Stomach (tissue), 9 donors: ENCODE data around the gene ATP10B. TPM values are rescaled to one million over a fixed set of nuclear protein-coding genes. Genes with fewer than 3 reads are reported as not detected.
A peak's percentile ranks its signal among the peaks of the same experiment; 100 is the strongest.

ENCODE experiments used
- DNase-seq, 2 donors: peaks; one replicate each; pipeline versions ENCODE4 v3.0.0 to v3.0.0-alpha.2; 2013 to 2019
- H3K27ac ChIP-seq, 5 donors: fragments of 200-600 bp in 4 of 5; sonication (generic) in 4 of 5; one replicate each; pipeline ENCODE4 v1.5.1; 2013 to 2019; ENCODE audit warnings: mild to moderate bottlenecking in 1 of 5, moderate library complexity in 1 of 5
- H3K27me3 ChIP-seq, 3 donors: fragments of 200-600 bp; sonication (generic); one replicate each; pipeline ENCODE4 v1.5.1; 2017 to 2019; ENCODE audit warnings: mixed run types in 1 of 3
- H3K36me3 ChIP-seq, 4 donors: fragments of 200-600 bp; sonication (generic); 1 replicate in 3 of 4; 2 replicates in 1 of 4; pipeline ENCODE4 v1.5.1; 2016 to 2019
- H3K4me1 ChIP-seq, 4 donors: fragments of 200-600 bp; sonication (generic); one replicate each; pipeline ENCODE4 v1.5.1; 2016 to 2019
- H3K4me3 ChIP-seq, 4 donors: fragments of 200-600 bp; sonication (generic) in 3 of 4; one replicate each; pipeline ENCODE4 v1.5.1; 2016 to 2019; ENCODE audit warnings: mild to moderate bottlenecking in 1 of 4
- H3K9me3 ChIP-seq, 4 donors: fragments of 200-600 bp; sonication (generic); one replicate each; pipeline ENCODE4 v1.5.1; 2016 to 2019
- CTCF ChIP-seq, 7 experiments: fragments of 450-650 bp in 4 of 7; fragments of 200-600 bp in 3 of 7; sonication (generic) in 3 of 7; IDR thresholded peaks; one replicate each; pipeline ENCODE4 v1.5.1; 2016 to 2019; ENCODE audit warnings: antibody characterized with exemption in 7 of 7, control low read depth in 2 of 7, mild to moderate bottlenecking in 1 of 7
- EP300 ChIP-seq: sonication (generic); formaldehyde crosslinking; IDR thresholded peaks from one replicate; pipeline ENCODE4 v1.6.1; 2017; ENCODE audit warnings: antibody characterized with exemption
- POLR2A ChIP-seq, 4 donors: fragments of 450-650 bp; IDR thresholded peaks; one replicate each; pipeline ENCODE4 v1.6.1; 2016; ENCODE audit warnings: antibody characterized with exemption in 4 of 4, control low read depth in 2 of 4, mild to moderate bottlenecking in 1 of 4, moderate library complexity in 1 of 4
- POLR2AphosphoS5 ChIP-seq, 3 donors: sonication (generic); formaldehyde crosslinking; IDR thresholded peaks; one replicate each; pipeline ENCODE4 v1.6.1; 2016; ENCODE audit warnings: antibody characterized with exemption in 3 of 3
- WGBS, 5 donors: extraction: QIAGEN DNeasy Blood & Tissue Kit in 3 of 5; methylation state at CpG; one replicate each; pipeline versions ENCODE4 v1.1.5 to v1.1.7; 2013 to 2018; 5-methylcytosine and 5-hydroxymethylcytosine counted together
- intact Hi-C: fragments of 100-400 bp; cut with DNase I; formaldehyde crosslinking; loops from one replicate; pipeline ENCODE4 v1.15.1; 2023; ENCODE audit warnings: low total_unique reads
- polyA plus RNA-seq, 3 donors: library from polyadenylated mRNA; stranded (reverse); fragments of 200-250 nt; gene quantifications; one replicate each; pipeline ENCODE4 v1.2.3, GENCODE V29; 2013
- total RNA-seq, 5 donors: library from RNA; depleted of rRNA; stranded (reverse); fragments of >200 nt; gene quantifications; one replicate each; pipeline versions ENCODE4 v1.1.0 to v1.2.3, GENCODE V29; 2014 to 2016
- donor health status: healthy with polysubstance abuse.
- donor health status: Bipolar disorder and iron deficiency.
- donor health status: healthy.

Gene ATP10B
- total and polyA plus RNA-seq, 8 donors = 0.25 to 115 (median 4.4) TPM

DNA sequence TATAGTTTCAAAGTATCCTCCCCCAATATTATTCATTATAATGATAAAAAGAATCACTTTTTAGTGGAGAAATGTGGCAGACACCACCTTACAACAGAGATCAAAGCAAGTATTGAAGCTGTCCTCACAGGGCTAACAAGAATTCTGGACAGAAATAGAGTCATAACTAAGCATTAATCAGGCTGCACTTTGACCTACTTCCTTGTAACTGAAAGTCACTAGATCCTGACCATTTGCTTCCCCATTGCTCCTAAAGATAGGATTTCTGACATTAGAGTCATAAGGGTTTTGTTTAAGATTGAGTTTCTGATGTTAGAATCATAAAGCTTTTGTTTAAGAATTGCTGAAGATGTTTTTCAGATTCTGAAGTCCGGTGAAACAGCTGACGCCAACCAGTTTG, 159.7 kb downstream of the ATP10B start:
- no peak overlapping the region for H3K4me3 ChIP-seq
- intact Hi-C loops = no loop called here
- WGBS, 5 donors = 78 to 98% (median 92%) methylated on average over 2 of the region's 2 CpGs
- H3K27me3 ChIP-seq = no peaks in the 10 kb centered on the region
- peak overlapping the region in 1 of 5 donors; percentile 20 for H3K27ac ChIP-seq
- TF ChIP-seq EP300 (no peak), POLR2A (IDR thresholded peaks at IDR 0.05) (no peak), CTCF (IDR thresholded peaks at IDR 0.05) (no peak), POLR2AphosphoS5 (IDR thresholded peaks at IDR 0.05) (no peak)
- H3K36me3 ChIP-seq = no peaks in the 10 kb centered on the region
- H3K4me1 ChIP-seq = peaks cover 0 to 16% (median 0%) of the 10 kb centered on the region in 4 donors
- no peaks in the 10 kb centered on the region for H3K9me3 ChIP-seq
- DNase-seq = peak in 1 of 2 donors; percentile 40

DNA sequence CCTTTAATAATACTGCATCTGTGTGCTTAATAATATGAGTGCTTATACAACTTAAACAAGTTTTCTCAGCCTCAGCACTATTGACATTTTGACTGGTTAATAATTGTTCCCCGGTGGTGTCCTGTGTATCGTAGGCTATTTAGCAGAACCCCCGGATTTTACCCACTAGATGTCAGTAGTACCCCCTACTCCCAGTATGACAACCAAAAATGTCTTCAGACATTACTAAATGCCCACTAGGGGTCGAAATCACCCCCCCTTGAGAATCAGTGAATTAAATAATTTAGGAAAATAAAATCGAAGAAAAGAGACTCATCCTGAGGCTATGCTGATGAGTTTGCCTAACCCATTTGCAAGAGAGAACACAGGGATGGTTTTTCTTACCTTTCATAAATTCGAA, 166.3 kb downstream of the ATP10B start:
- TF ChIP-seq POLR2AphosphoS5 (IDR thresholded peaks at IDR 0.05) (no peak), EP300 (no peak), CTCF (IDR thresholded peaks at IDR 0.05) (no peak), POLR2A (IDR thresholded peaks at IDR 0.05) (no peak)
- no peaks in the 10 kb centered on the region for H3K36me3 ChIP-seq
- H3K4me1 ChIP-seq = no peaks in the 10 kb centered on the region
- peaks cover 0 to 4% (median 0%) of the 10 kb centered on the region in 4 donors for H3K9me3 ChIP-seq
- H3K27ac ChIP-seq = no peak overlapping the region
- DNase-seq = peak in 1 of 2 donors; percentile 36
- no peak overlapping the region for H3K4me3 ChIP-seq
- no peaks in the 10 kb centered on the region for H3K27me3 ChIP-seq
- WGBS, 5 donors = 31 to 42% (median 39%) methylated on average over 6 of the region's 6 CpGs
- intact Hi-C loops = no loop called here

- DNase-seq = peak in 1 of 2 donors; percentile 55
- H3K27ac ChIP-seq = no peak overlapping the region
- H3K9me3 ChIP-seq = peaks cover 0 to 7% (median 0%) of the 10 kb centered on the region in 4 donors
- intact Hi-C loops = no loop called here
- H3K27me3 ChIP-seq = no peaks in the 10 kb centered on the region
- H3K4me1 ChIP-seq = no peaks in the 10 kb centered on the region
- no peaks in the 10 kb centered on the region for H3K36me3 ChIP-seq
- WGBS, 5 donors = 22 to 45% (median 33%) methylated on average over 1 of the region's 1 CpG
- TF ChIP-seq POLR2AphosphoS5 (IDR thresholded peaks at IDR 0.05) (peak in 1 of 3 donors; percentile 32), CTCF (IDR thresholded peaks at IDR 0.05) (no peak)
- H3K4me3 ChIP-seq = peak overlapping the region in 1 of 4 donors; percentile 27
Measured at GRCh38 chr5:160685219-160685618, 166.8 kb downstream of the ATP10B start.

- no peaks in the 10 kb centered on the region for H3K27me3 ChIP-seq
- TF ChIP-seq POLR2A (IDR thresholded peaks at IDR 0.05) (no peak), POLR2AphosphoS5 (IDR thresholded peaks at IDR 0.05) (no peak), CTCF (IDR thresholded peaks at IDR 0.05) (no peak), EP300 (no peak)
- no peaks in the 10 kb centered on the region for H3K4me1 ChIP-seq
- DNase-seq = no peak
- H3K9me3 ChIP-seq = peaks cover 0 to 7% (median 0%) of the 10 kb centered on the region in 4 donors
- H3K4me3 ChIP-seq = no peak overlapping the region
- intact Hi-C loops = no loop called here
- 44 to 52% (median 51%) methylated on average over 6 of the region's 6 CpGs for WGBS, 5 donors
- H3K27ac ChIP-seq = no peak overlapping the region
- no peaks in the 10 kb centered on the region for H3K36me3 ChIP-seq
Measured at GRCh38 chr5:160679567-160680309, 172.3 kb downstream of the ATP10B start.
